K562 (cell line): ENCODE data around the gene PPIA. TPM values are rescaled to one million over a fixed set of nuclear protein-coding genes. Genes with fewer than 3 reads are reported as not detected.
A peak's percentile ranks its signal among the peaks of the same experiment; 100 is the strongest.

Source experiments
- CREM ChIP-seq: IDR thresholded peaks from 2 replicates; pipeline ENCODE4 v1.6.1; 2014; ENCODE audit warnings: antibody characterized with exemption, low read depth
- DEAF1 ChIP-seq: fragments of 450-650 bp; formaldehyde crosslinking; IDR thresholded peaks from 2 replicates; pipeline ENCODE4 v1.4.0; 2020; ENCODE audit warnings: mild to moderate bottlenecking, moderate library complexity
- FOXM1 ChIP-seq, 2 experiments: fragments of 450-650 bp in 1 of 2; sonication (generic) in 1 of 2; formaldehyde crosslinking in 1 of 2; IDR thresholded peaks; 2 replicates each; pipeline versions ENCODE4 v1.6.1 to v1.9.0; 2017 to 2022; ENCODE audit warnings: low read depth in 2 of 2, mild to moderate bottlenecking in 2 of 2, missing genetic modification reagents in 1 of 2, moderate library complexity in 1 of 2
- GABPB1 ChIP-seq: sonication (generic); formaldehyde crosslinking; IDR thresholded peaks from 2 replicates; pipeline ENCODE4 v1.8.0; 2022; ENCODE audit warnings: mild to moderate bottlenecking, missing genetic modification reagents
- HDAC8 ChIP-seq: fragments of 450-650 bp; IDR thresholded peaks from 2 replicates; pipeline ENCODE4 v1.6.1; 2016; ENCODE audit warnings: mild to moderate bottlenecking, missing genetic modification characterization, moderate library complexity, missing compliant biosample characterization
- HLTF ChIP-seq: fragments of 450-650 bp; IDR thresholded peaks from 2 replicates; pipeline ENCODE4 v1.6.1; 2016
- ILF3 ChIP-seq: fragments of 450-650 bp; IDR thresholded peaks from 2 replicates; pipeline ENCODE4 v1.6.1; 2018; ENCODE audit warnings: antibody characterized with exemption, mild to moderate bottlenecking, moderate library complexity, borderline replicate concordance
- NR2C1 ChIP-seq, 2 experiments: fragments of 450-650 bp; IDR thresholded peaks; 2 replicates each; pipeline ENCODE4 v1.6.1; 2017; ENCODE audit warnings: mild to moderate bottlenecking in 2 of 2, antibody characterized with exemption in 1 of 2, inconsistent platforms in 1 of 2, missing compliant biosample characterization in 1 of 2, missing genetic modification characterization in 1 of 2
- RFX5 ChIP-seq: IDR thresholded peaks from 2 replicates; pipeline ENCODE4 v1.6.1; 2011; ENCODE audit warnings: low read depth, mild to moderate bottlenecking, improper control_type of control experiment, low read length
- SAP30 ChIP-seq: fragments of 200-600 bp; sonication (generic); IDR thresholded peaks from 2 replicates; pipeline ENCODE4 v1.6.1; 2012; ENCODE audit warnings: borderline replicate concordance, low read depth, mild to moderate bottlenecking, moderate library complexity, low read length, control low read depth, inconsistent platforms; ENCODE audit not compliant: insufficient read depth, poor library complexity, severe bottlenecking
- SP1 ChIP-seq: sonication (generic); formaldehyde crosslinking; IDR thresholded peaks from 2 replicates; pipeline ENCODE4 v1.8.1; 2022; ENCODE audit warnings: mild to moderate bottlenecking, missing genetic modification reagents
- TCFL5 ChIP-seq: fragments of 250-450 bp; sonication (Bioruptor Pico); conservative IDR thresholded peaks from 2 replicates; pipeline ENCODE4 v1.6.1; 2021; ENCODE audit warnings: mild to moderate bottlenecking, moderate library complexity, matching md5 sums
- TOE1 ChIP-seq, 2 experiments: fragments of 450-650 bp in 1 of 2; sonication (generic) in 1 of 2; formaldehyde crosslinking in 1 of 2; IDR thresholded peaks; 2 replicates each; pipeline versions ENCODE4 v1.7.1 to v1.8.0; 2016 to 2022; ENCODE audit warnings: borderline replicate concordance in 2 of 2, mild to moderate bottlenecking in 2 of 2, antibody characterized with exemption in 1 of 2, inconsistent platforms in 1 of 2, low read depth in 1 of 2, missing genetic modification reagents in 1 of 2, moderate library complexity in 1 of 2
- ZBTB7A ChIP-seq: IDR thresholded peaks from 2 replicates; pipeline ENCODE4 v1.6.1; 2011; ENCODE audit warnings: low read depth, mild to moderate bottlenecking, low read length, moderate library complexity, borderline replicate concordance; ENCODE audit not compliant: control insufficient read depth
- ZNF12 ChIP-seq: sonication (generic); formaldehyde crosslinking; IDR thresholded peaks from 2 replicates; pipeline ENCODE4 v1.4.0; 2020; ENCODE audit warnings: mild to moderate bottlenecking, missing genetic modification reagents
- ZNF609 ChIP-seq: sonication (generic); formaldehyde crosslinking; IDR thresholded peaks from 2 replicates; pipeline ENCODE4 v1.8.1; 2023; ENCODE audit warnings: missing genetic modification reagents, mild to moderate bottlenecking, borderline replicate concordance
- polyA plus RNA-seq, 8 experiments: library from polyadenylated mRNA; depleted of rRNA in 4 of 8; stranded (reverse) in 5 of 8; unstranded in 3 of 8; fragments of >200 nt; fragmentation: Nextera tagmentation in 2 of 8; fragmentation: Illumina TruSeq in 1 of 8; extraction: Ambion mirVana in 2 of 8; extraction: Trizol in 1 of 8; gene quantifications; 2 replicates each; pipeline versions ENCODE4 v1.2.1 to v1.2.3, GENCODE V29; 2011 to 2014; ENCODE audit warnings: inconsistent platforms in 1 of 8, missing spikeins in 1 of 8
- total RNA-seq, 7 experiments: library from RNA; depleted of rRNA in 6 of 7; stranded (reverse); fragments of >200 nt in 6 of 7; fragmentation: Illumina TruSeq in 2 of 7; extraction: Trizol in 2 of 7; gene quantifications; 2 replicates each; pipeline versions ENCODE4 v1.2.1 to v1.2.3, GENCODE V29; 2011 to 2021; ENCODE audit warnings: low replicate concordance in 1 of 7
- TF ChIP-seq, protein P1 (sequence below): fragments of 450-650 bp; IDR thresholded peaks from 2 replicates; pipeline ENCODE4 v1.7.1; 2018; ENCODE audit warnings: mild to moderate bottlenecking, low read depth; ENCODE audit not compliant: partially characterized antibody

The PPIA gene
- total and polyA plus RNA-seq, 9 of the 15 experiments (the other 6 are each of a cell fraction or from before 2014, with no cell fraction given): 2,583 to 7,504 (median 3,973) TPM

DNA sequence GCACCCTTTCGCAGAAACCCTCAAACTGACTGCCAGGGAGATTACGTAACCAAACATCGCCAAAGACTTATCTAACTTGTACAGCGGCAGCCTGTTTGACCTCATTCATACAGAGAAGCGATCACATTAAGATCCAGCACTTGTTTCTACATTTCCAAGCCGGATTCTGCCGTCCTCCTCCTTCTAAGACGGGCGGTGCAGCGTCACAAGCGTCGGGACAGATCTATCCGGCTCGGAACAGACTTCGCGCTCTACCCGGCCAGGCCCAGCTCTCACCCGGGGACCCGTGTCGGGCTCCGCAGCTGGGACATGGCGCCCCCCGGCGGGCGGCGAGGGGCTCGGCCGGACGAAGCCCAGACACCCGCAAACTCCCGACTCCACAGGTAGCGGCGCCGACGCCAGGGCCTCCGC is 51.0 kb downstream of the PPIA start (continued):
- TF ChIP-seq, protein P1, sequence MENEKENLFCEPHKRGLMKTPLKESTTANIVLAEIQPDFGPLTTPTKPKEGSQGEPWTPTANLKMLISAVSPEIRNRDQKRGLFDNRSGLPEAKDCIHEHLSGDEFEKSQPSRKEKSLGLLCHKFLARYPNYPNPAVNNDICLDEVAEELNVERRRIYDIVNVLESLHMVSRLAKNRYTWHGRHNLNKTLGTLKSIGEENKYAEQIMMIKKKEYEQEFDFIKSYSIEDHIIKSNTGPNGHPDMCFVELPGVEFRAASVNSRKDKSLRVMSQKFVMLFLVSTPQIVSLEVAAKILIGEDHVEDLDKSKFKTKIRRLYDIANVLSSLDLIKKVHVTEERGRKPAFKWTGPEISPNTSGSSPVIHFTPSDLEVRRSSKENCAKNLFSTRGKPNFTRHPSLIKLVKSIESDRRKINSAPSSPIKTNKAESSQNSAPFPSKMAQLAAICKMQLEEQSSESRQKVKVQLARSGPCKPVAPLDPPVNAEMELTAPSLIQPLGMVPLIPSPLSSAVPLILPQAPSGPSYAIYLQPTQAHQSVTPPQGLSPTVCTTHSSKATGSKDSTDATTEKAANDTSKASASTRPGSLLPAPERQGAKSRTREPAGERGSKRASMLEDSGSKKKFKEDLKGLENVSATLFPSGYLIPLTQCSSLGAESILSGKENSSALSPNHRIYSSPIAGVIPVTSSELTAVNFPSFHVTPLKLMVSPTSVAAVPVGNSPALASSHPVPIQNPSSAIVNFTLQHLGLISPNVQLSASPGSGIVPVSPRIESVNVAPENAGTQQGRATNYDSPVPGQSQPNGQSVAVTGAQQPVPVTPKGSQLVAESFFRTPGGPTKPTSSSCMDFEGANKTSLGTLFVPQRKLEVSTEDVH: peak; percentile 56
- TF ChIP-seq ZBTB7A (peak; percentile 78; the same call in 1 of the 2 replicates), RFX5 (0 out of 2 replicates have a peak, but pooled peaks have one; percentile 44), ZNF609 (CRISPR knock-in tag) (no peak; the same call in 1 of the 2 replicates), NR2C1 (IDR thresholded peaks at IDR 0.05) (no peak), NR2C1 (tag; IDR thresholded peaks at IDR 0.05) (no peak), SAP30 (peak; percentile 30), FOXM1 (IDR thresholded peaks at IDR 0.05; ENCODE audit: low read depth) (peak; percentile 73), FOXM1 (CRISPR knock-in tag; IDR thresholded peaks at IDR 0.05; ENCODE audit: low read depth) (0 out of 2 replicates have a peak, but pooled peaks have one; percentile 87), CREM (peak; percentile 87), TOE1 (IDR thresholded peaks at IDR 0.05; ENCODE audit: borderline replicate concordance) (0 out of 2 replicates have a peak, but pooled peaks have one; percentile 59), TOE1 (CRISPR knock-in tag; IDR thresholded peaks at IDR 0.05; ENCODE audit: borderline replicate concordance, low read depth) (no peak), HLTF (no peak), SP1 (CRISPR knock-in tag) (no peak), HDAC8 (tag) (0 out of 2 replicates have a peak, but pooled peaks have one; percentile 51), GABPB1 (CRISPR knock-in tag) (peak; percentile 48), DEAF1 (peak; percentile 71), ILF3 (peak; percentile 92; the same call in 1 of the 2 replicates), TCFL5 (CRISPR knock-in tag) (no peak), ZNF12 (CRISPR knock-in tag) (0 out of 2 replicates have a peak, but pooled peaks have one; percentile 68)
